Measurements from ENCODE around the gene ETFRF1. TPM values are rescaled to one million over a fixed set of nuclear protein-coding genes. Genes with fewer than 3 reads are reported as not detected.

ETFRF1 gene
- 23.1 and 26.8 TPM in 2 replicates for total RNA-seq
- long read RNA-seq, transcript ETFRF1-201 (3 exons, 1,134 nt) = major isoform, 23 of 75 reads
- long read RNA-seq, partial matches to known transcripts = 2 of 75 reads
- long read RNA-seq, other reads (novel, unspliced or antisense) = 45 of 75 reads

- DNase-seq (ENCODE audit: low spot score, unreplicated experiment) = peak; percentile 100
- H3K27ac Mint-ChIP-seq = peak within 1 kb of the TSS; percentile 98
- no peaks in the 10 kb centered on the region for H3K36me3 Mint-ChIP-seq (ENCODE audit: insufficient read depth)
- H3K27me3 Mint-ChIP-seq = no peaks in the 10 kb centered on the region
- H3K4me1 Mint-ChIP-seq (ENCODE audit: low read depth) = peaks cover 19% of the 10 kb centered on the region
- no peaks in the 10 kb centered on the region for H3K9me3 Mint-ChIP-seq (ENCODE audit: low read depth)
- TF ChIP-seq CTCF (IDR thresholded peaks at IDR 0.05; ENCODE audit: unreplicated experiment) = peak; percentile 37
- peak within 1 kb of the TSS; percentile 92 for H3K4me3 Mint-ChIP-seq (ENCODE audit: low read depth)
These were observed at the start of gene ETFRF1, which contains the start of gene DNAI7 for GRCh38 chr12:25195056-25195971. TSS of gene ETFRF1 (plus strand) at chr12:25195237. CDS start at chr12:25203957, 8,720 bp downstream. TSS of gene DNAI7 (minus strand) at chr12:25195160. CDS start at chr12:25195078, 82 bp downstream.

- no peak for DNase-seq (ENCODE audit: low spot score, unreplicated experiment)
- Mint-ChIP-seq H3K4me3 (ENCODE audit: low read depth) (no peak overlapping the region), H3K36me3 (ENCODE audit: insufficient read depth) (no peaks in the 10 kb centered on the region), H3K27ac (no peak overlapping the region), H3K9me3 (ENCODE audit: low read depth) (no peaks in the 10 kb centered on the region), H3K27me3 (no peaks in the 10 kb centered on the region), H3K4me1 (ENCODE audit: low read depth) (no peaks in the 10 kb centered on the region)
- no peak for TF ChIP-seq CTCF (IDR thresholded peaks at IDR 0.05; ENCODE audit: unreplicated experiment)
These were observed 48.4 kb upstream of the ETFRF1 start for GRCh38 chr12:25146686-25147085.

- no peak for DNase-seq (ENCODE audit: low spot score, unreplicated experiment)
- TF ChIP-seq CTCF (IDR thresholded peaks at IDR 0.05; ENCODE audit: unreplicated experiment) = no peak
- Mint-ChIP-seq H3K27me3 (no peaks in the 10 kb centered on the region), H3K36me3 (ENCODE audit: insufficient read depth) (no peaks in the 10 kb centered on the region), H3K4me3 (ENCODE audit: low read depth) (no peak overlapping the region), H3K27ac (no peak overlapping the region), H3K9me3 (ENCODE audit: low read depth) (no peaks in the 10 kb centered on the region), H3K4me1 (ENCODE audit: low read depth) (no peaks in the 10 kb centered on the region)
These were observed 43.6 kb upstream of the ETFRF1 start for GRCh38 chr12:25151476-25151875.

GRCh38 chr12:25152055-25152454 is 43.0 kb upstream of the ETFRF1 start:
- Mint-ChIP-seq H3K9me3 (ENCODE audit: low read depth) (no peaks in the 10 kb centered on the region), H3K27me3 (no peaks in the 10 kb centered on the region), H3K4me1 (ENCODE audit: low read depth) (no peaks in the 10 kb centered on the region), H3K4me3 (ENCODE audit: low read depth) (no peak overlapping the region), H3K36me3 (ENCODE audit: insufficient read depth) (no peaks in the 10 kb centered on the region), H3K27ac (no peak overlapping the region)
- DNase-seq (ENCODE audit: low spot score, unreplicated experiment) = no peak
- TF ChIP-seq CTCF (IDR thresholded peaks at IDR 0.05; ENCODE audit: unreplicated experiment) = no peak

GRCh38 chr12:25155022-25155576 is 39.9 kb upstream of the ETFRF1 start:
- H3K27ac Mint-ChIP-seq = peak overlapping the region; percentile 8
- no peak overlapping the region for H3K4me3 Mint-ChIP-seq (ENCODE audit: low read depth)
- H3K36me3 Mint-ChIP-seq (ENCODE audit: insufficient read depth) = peaks cover 1% of the 10 kb centered on the region
- no peaks in the 10 kb centered on the region for H3K4me1 Mint-ChIP-seq (ENCODE audit: low read depth)
- no peaks in the 10 kb centered on the region for H3K27me3 Mint-ChIP-seq
- peaks cover 3% of the 10 kb centered on the region for H3K9me3 Mint-ChIP-seq (ENCODE audit: low read depth)
- TF ChIP-seq CTCF (IDR thresholded peaks at IDR 0.05; ENCODE audit: unreplicated experiment) = peak; percentile 95
- no peak for DNase-seq (ENCODE audit: low spot score, unreplicated experiment)

Measured in progenitor cell of endocrine pancreas (in vitro differentiated cells).